ENCODE data around the gene TRIM26.

DNA sequence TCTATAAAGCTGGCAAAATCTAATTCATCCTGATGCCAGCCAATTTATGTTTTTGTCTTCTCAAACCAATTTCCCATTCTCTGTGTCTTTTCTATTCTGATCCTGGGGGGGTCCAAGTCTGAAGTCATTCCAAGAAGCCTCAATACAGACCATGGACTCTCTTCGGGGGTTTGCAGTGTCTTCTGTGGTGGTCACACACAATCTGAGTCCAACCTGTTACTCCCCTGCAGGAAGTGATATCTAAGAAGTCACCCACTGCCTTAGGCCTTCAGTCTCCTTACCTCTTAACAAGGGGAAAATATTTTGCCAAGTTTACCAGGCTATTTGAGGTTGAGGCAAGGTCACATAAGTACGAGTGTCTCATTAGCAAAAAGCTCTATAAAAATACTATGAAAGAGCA is 1.9 kb downstream of the TRIM26 start:
- TF ChIP-seq POLR2A (IDR thresholded peaks at IDR 0.05): no peak
- TF ChIP-seq, protein P1, sequence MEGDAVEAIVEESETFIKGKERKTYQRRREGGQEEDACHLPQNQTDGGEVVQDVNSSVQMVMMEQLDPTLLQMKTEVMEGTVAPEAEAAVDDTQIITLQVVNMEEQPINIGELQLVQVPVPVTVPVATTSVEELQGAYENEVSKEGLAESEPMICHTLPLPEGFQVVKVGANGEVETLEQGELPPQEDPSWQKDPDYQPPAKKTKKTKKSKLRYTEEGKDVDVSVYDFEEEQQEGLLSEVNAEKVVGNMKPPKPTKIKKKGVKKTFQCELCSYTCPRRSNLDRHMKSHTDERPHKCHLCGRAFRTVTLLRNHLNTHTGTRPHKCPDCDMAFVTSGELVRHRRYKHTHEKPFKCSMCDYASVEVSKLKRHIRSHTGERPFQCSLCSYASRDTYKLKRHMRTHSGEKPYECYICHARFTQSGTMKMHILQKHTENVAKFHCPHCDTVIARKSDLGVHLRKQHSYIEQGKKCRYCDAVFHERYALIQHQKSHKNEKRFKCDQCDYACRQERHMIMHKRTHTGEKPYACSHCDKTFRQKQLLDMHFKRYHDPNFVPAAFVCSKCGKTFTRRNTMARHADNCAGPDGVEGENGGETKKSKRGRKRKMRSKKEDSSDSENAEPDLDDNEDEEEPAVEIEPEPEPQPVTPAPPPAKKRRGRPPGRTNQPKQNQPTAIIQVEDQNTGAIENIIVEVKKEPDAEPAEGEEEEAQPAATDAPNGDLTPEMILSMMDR (IDR thresholded peaks at IDR 0.05): no peak

Measured in lower leg skin (tissue), 3 donors.